VCaP (cell line): Measurements from ENCODE around the gene PTPRD.

Experiments used
- H3K27ac ChIP-seq: fragments of 450-650 bp; 2 replicates; pipeline ENCODE4 v1.5.1; 2017
- TF ChIP-seq, protein P1 (sequence below): fragments of 450-650 bp; conservative IDR thresholded peaks from 2 replicates; pipeline ENCODE4 v1.5.1; 2017; ENCODE audit warnings: mild to moderate bottlenecking, moderate library complexity

The PTPRD gene

DNA sequence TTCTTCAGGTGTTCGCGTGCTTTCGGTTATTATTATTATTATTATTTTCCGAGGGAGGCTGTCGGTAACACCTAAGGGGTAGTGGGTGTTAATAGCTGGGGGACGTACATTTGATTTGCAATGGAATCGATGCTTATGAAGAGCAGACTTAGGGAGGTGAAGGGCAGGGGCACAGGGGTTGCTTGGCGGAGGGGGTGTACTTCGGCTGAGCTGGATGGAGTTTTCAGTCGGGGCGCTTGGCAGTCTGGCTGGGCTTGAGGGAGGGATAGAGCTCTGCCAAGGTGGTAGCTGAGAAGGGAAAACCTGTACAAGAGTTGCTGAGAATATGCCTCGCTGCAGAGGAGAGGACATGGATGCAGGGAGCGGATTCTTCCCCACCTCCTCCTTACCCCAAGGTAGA, 617 bp upstream of the PTPRD start:
- TF ChIP-seq, protein P1, sequence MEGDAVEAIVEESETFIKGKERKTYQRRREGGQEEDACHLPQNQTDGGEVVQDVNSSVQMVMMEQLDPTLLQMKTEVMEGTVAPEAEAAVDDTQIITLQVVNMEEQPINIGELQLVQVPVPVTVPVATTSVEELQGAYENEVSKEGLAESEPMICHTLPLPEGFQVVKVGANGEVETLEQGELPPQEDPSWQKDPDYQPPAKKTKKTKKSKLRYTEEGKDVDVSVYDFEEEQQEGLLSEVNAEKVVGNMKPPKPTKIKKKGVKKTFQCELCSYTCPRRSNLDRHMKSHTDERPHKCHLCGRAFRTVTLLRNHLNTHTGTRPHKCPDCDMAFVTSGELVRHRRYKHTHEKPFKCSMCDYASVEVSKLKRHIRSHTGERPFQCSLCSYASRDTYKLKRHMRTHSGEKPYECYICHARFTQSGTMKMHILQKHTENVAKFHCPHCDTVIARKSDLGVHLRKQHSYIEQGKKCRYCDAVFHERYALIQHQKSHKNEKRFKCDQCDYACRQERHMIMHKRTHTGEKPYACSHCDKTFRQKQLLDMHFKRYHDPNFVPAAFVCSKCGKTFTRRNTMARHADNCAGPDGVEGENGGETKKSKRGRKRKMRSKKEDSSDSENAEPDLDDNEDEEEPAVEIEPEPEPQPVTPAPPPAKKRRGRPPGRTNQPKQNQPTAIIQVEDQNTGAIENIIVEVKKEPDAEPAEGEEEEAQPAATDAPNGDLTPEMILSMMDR = no peak
- H3K27ac ChIP-seq = no peak overlapping the region

- no peak overlapping the region for H3K27ac ChIP-seq
- TF ChIP-seq, protein P1 = no peak
Observed at GRCh38 chr9:10605388-10605787, 7.4 kb downstream of the PTPRD start.

DNA sequence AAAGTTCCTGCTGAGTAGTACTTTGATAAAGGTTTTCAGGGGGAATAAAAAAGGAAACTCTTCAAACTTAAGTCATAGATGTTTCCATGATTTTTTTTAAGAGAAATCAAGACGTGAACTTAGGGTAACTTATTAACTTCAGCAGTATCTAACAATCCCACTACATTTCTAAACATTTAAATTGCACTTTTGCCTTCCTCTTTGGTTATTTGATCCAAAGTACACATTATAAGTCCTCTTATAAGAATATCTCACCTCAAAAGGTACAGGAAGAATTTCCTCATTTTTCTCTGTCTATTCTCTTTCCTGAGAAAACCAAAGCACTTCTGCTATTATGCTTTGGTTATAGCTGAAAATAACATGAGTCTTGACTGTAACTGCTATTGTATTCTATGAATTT, 7.9 kb downstream of the PTPRD start:
- H3K27ac ChIP-seq = no peak overlapping the region
- TF ChIP-seq, protein P1 = no peak

GRCh38 chr9:10597801-10598200, 15.0 kb downstream of the PTPRD start:
- no peak overlapping the region for H3K27ac ChIP-seq
- TF ChIP-seq, protein P1 = no peak

- TF ChIP-seq, protein P1 = no peak
Observed at GRCh38 chr9:10594482-10594881, 18.3 kb downstream of the PTPRD start.

GRCh38 chr9:10586407-10586806, 26.4 kb downstream of the PTPRD start:
- TF ChIP-seq, protein P1 = no peak
- H3K27ac ChIP-seq = no peak overlapping the region

More at GRCh38 chr9:10594482-10594881, 18.3 kb downstream of the PTPRD start:
- H3K27ac ChIP-seq = no peak overlapping the region

DNA sequence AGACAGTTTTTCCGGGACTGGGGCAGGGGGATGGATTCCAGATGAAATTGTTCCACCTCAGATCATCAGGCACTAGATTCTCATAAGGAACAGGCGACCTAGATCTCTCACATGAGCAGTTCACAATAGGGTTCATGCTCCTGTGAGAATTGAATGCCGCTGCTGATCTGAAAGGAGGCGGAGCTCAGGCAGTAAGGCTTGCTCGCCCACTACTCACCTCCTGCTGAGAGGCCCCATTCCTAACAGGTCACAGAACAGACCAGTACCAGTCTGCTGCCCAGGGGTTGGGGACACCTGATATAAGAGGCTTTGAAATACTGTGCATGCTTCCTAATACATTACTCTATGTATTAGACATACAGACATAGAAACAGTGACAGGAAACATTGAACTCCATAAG, 41.1 kb downstream of the PTPRD start:
- TF ChIP-seq, protein P1 = no peak

GRCh38 chr9:10566848-10567247, 46.0 kb downstream of the PTPRD start:
- TF ChIP-seq, protein P1 = no peak
- no peak overlapping the region for H3K27ac ChIP-seq

More for the DNA sequence above, 41.1 kb downstream of the PTPRD start:
- no peak overlapping the region for H3K27ac ChIP-seq
